NCI-H748 (cell line): ENCODE measurements around the gene TANGO2.
A peak's percentile ranks its signal among the peaks of the same experiment; 100 is the strongest.

Experiments
- DNase-seq: peaks from one replicate; lab custom pipeline; 2025; ENCODE audit not compliant: unreplicated experiment; lab: John Stamatoyannopoulos, UW

Gene TANGO2

GRCh38 chr22:20096574-20097420 is 75.9 kb downstream of the TANGO2 start:
- no peak for DNase-seq

GRCh38 chr22:20099099-20099711 is 78.3 kb downstream of the TANGO2 start:
- DNase-seq = no peak

GRCh38 chr22:20101638-20102037 is 80.7 kb downstream of the TANGO2 start:
- DNase-seq = no peak

GRCh38 chr22:20102203-20102780 is 81.4 kb downstream of the TANGO2 start:
- DNase-seq = no peak

- no peak for DNase-seq
These were observed 84.7 kb downstream of the TANGO2 start for GRCh38 chr22:20105456-20106204.

- no peak for DNase-seq
These were observed 85.4 kb downstream of the TANGO2 start for GRCh38 chr22:20106205-20106848.

GRCh38 chr22:20106849-20107237 is 85.9 kb downstream of the TANGO2 start:
- no peak for DNase-seq

GRCh38 chr22:20107471-20107901 is 86.6 kb downstream of the TANGO2 start:
- DNase-seq = no peak

- no peak for DNase-seq
These were observed 87.2 kb downstream of the TANGO2 start for GRCh38 chr22:20107951-20108756.

GRCh38 chr22:20108757-20109230 is 87.9 kb downstream of the TANGO2 start:
- no peak for DNase-seq

GRCh38 chr22:20109411-20110358 is 88.8 kb downstream of the TANGO2 start:
- no peak for DNase-seq

GRCh38 chr22:20110359-20110985 is 89.6 kb downstream of the TANGO2 start:
- no peak for DNase-seq

GRCh38 chr22:20111045-20111688 is 90.3 kb downstream of the TANGO2 start:
- peak; percentile 17 for DNase-seq

GRCh38 chr22:20111689-20112622 is 91.0 kb downstream of the TANGO2 start:
- no peak for DNase-seq

- DNase-seq = no peak
These were observed 92.0 kb downstream of the TANGO2 start for GRCh38 chr22:20112623-20113511.
